K562 (cell line): ENCODE data around the gene SAP30BP. TPM values are rescaled to one million over a fixed set of nuclear protein-coding genes. Genes with fewer than 3 reads are reported as not detected.

Experiments
- ATAC-seq: fragments of 200-7000 bp; cut with Tn5 transposase; 3 replicates; pipeline ENCODE4 v1.9.1; 2020; ENCODE audit warnings: moderate library complexity
- BruUV-seq: library from RNA; stranded (reverse); fragments of 400-500 nt; replicated peaks from 2 replicates; lab custom pipeline; 2021; lab: Mats Ljungman, UMichigan
- CTCF ChIA-PET: fragments of 300-600 bp; formaldehyde crosslinking; extraction: SDS; loops from one replicate; lab custom pipeline; 2021; ENCODE audit warnings: low intra/inter-chr PET ratio; lab: Yijun Ruan, JAX
- POLR2A ChIA-PET: fragments of 300-600, 350-650 bp; sonication (Branson Sonifier 250); formaldehyde crosslinking; extraction: SDS; loops from one replicate; lab custom pipeline; 2021; ENCODE audit warnings: antibody characterized with exemption, inconsistent platforms; lab: Yijun Ruan, JAX
- DNase-seq, 4 experiments: peaks; one replicate each; pipeline versions ENCODE4 v3.0.0 to v3.0.0-alpha.2; 2011 to 2018; ENCODE audit warnings: low spot score in 3 of 4, mixed read lengths in 3 of 4; ENCODE audit errors: extremely low read depth in 1 of 4
- FAIRE-seq: peaks from 2 replicates; lab custom pipeline; 2011; peaks lifted over from hg19 to GRCh38; lab: Jason Lieb, UNC
- H2AFZ ChIP-seq: 2 replicates; pipeline ENCODE4 v1.6.0; 2011; ENCODE audit warnings: low read depth, low read length, control low read depth, inconsistent platforms
- H3K27ac ChIP-seq: fragments of 200-600 bp; 3 replicates; pipeline ENCODE4 v1.8.0; 2011; ENCODE audit warnings: low read depth, mild to moderate bottlenecking, control low read depth, inconsistent platforms, low read length, moderate library complexity, mixed read lengths; ENCODE audit errors: extremely low read depth
- H3K27me3 ChIP-seq, 2 experiments: fragments of 300-600 bp in 1 of 2; 2 replicates in 1 of 2; 3 replicates in 1 of 2; pipeline versions ENCODE4 v1.6.0 to v1.8.0; 2011; ENCODE audit warnings: inconsistent platforms in 2 of 2, low read length in 2 of 2, mild to moderate bottlenecking in 1 of 2, mixed read lengths in 1 of 2, moderate library complexity in 1 of 2; ENCODE audit not compliant: control insufficient read depth in 2 of 2, insufficient read depth in 2 of 2
- H3K36me3 ChIP-seq: fragments of 300-600 bp; 3 replicates; pipeline ENCODE4 v1.8.0; 2011; ENCODE audit warnings: mild to moderate bottlenecking, low read length, inconsistent platforms; ENCODE audit not compliant: control insufficient read depth, insufficient read depth
- H3K4me1 ChIP-seq, 2 experiments: fragments of 200-600 bp in 1 of 2; replicated peaks in 1 of 2; 2 replicates in 1 of 2; 3 replicates in 1 of 2; pipeline versions ENCODE4 v1.5.1 to v1.8.0; 2011; ENCODE audit warnings: inconsistent platforms in 2 of 2, low read length in 2 of 2, mild to moderate bottlenecking in 1 of 2, mixed read lengths in 1 of 2, moderate library complexity in 1 of 2; ENCODE audit not compliant: control insufficient read depth in 2 of 2, insufficient read depth in 2 of 2
- H3K4me2 ChIP-seq: 2 replicates; pipeline ENCODE4 v1.6.1; 2011; ENCODE audit warnings: low read length, control low read depth, inconsistent platforms, mixed read lengths; ENCODE audit not compliant: insufficient read depth
- H3K4me3 ChIP-seq: fragments of 200-600 bp; sonication (generic), shearing (Covaris generic); 2 replicates; pipeline ENCODE4 v1.5.1; 2016; ENCODE audit warnings: control low read depth, inconsistent platforms
- H3K79me2 ChIP-seq: fragments of 200-600 bp; 3 replicates; pipeline ENCODE4 v1.8.0; 2011; ENCODE audit warnings: low read length, inconsistent platforms; ENCODE audit not compliant: control insufficient read depth, insufficient read depth
- H3K9ac ChIP-seq, 2 experiments: 2 replicates each; pipeline versions ENCODE4 v1.6.0 to v1.6.1; 2011; ENCODE audit warnings: low read depth in 2 of 2, low read length in 2 of 2, control low read depth in 1 of 2, inconsistent platforms in 1 of 2, mild to moderate bottlenecking in 1 of 2, mixed read lengths in 1 of 2; ENCODE audit not compliant: insufficient read depth in 1 of 2
- H3K9me1 ChIP-seq: one replicate; pipeline ENCODE4 v1.6.0; 2011; ENCODE audit warnings: inconsistent platforms, mild to moderate bottlenecking, low read length, moderate library complexity; ENCODE audit not compliant: control insufficient read depth, insufficient read depth
- H3K9me3 ChIP-seq: replicated peaks from 2 replicates; pipeline ENCODE4 v1.5.1; 2011; ENCODE audit warnings: low read depth, low read length, inconsistent platforms; ENCODE audit not compliant: control insufficient read depth, insufficient read depth
- H4K20me1 ChIP-seq: replicated peaks from 2 replicates; pipeline ENCODE4 v1.6.1; 2011; ENCODE audit warnings: low read length, inconsistent platforms, mixed read lengths; ENCODE audit not compliant: control insufficient read depth, insufficient read depth
- CEBPG ChIP-seq, 3 experiments: fragments of 200-800 bp in 1 of 3; sonication (Bioruptor generic) in 1 of 3; sonication (generic) in 1 of 3; formaldehyde crosslinking in 1 of 3; IDR thresholded peaks in 2 of 3; conservative IDR thresholded peaks in 1 of 3; 2 replicates each; pipeline versions ENCODE4 v1.6.1 to v1.8.0; 2016 to 2022; ENCODE audit warnings: missing compliant biosample characterization in 2 of 3, missing genetic modification characterization in 2 of 3, mild to moderate bottlenecking in 1 of 3, missing genetic modification reagents in 1 of 3
- FUS ChIP-seq: fragments of 200-400 bp; formaldehyde crosslinking; optimal IDR thresholded peaks from 2 replicates; pipeline ENCODE3; 2017; ENCODE audit warnings: low read depth, low read length
- GTF2F1 ChIP-seq: IDR thresholded peaks from 2 replicates; pipeline ENCODE4 v1.6.1; 2011; ENCODE audit warnings: low read depth, low read length, improper control_type of control experiment
- HIVEP1 ChIP-seq: fragments of 250-450 bp; sonication (Bioruptor Pico); IDR thresholded peaks from 2 replicates; pipeline ENCODE4 v1.4.0; 2020; ENCODE audit warnings: mild to moderate bottlenecking
- HSF4 ChIP-seq: fragments of 250-450 bp; sonication (Bioruptor Pico); IDR thresholded peaks from 2 replicates; pipeline ENCODE4 v2.1.2; 2022; ENCODE audit warnings: mild to moderate bottlenecking, moderate library complexity, borderline replicate concordance
- IFI16 ChIP-seq: fragments of 250-450 bp; sonication (Bioruptor Pico); IDR thresholded peaks from 2 replicates; pipeline ENCODE4 v2.1.2; 2022; ENCODE audit warnings: mild to moderate bottlenecking, inconsistent platforms
- LARP7 ChIP-seq: fragments of 450-650 bp; IDR thresholded peaks from 2 replicates; pipeline ENCODE4 v1.6.1; 2016
- MYNN ChIP-seq, 2 experiments: sonication (generic); formaldehyde crosslinking in 1 of 2; IDR thresholded peaks; 2 replicates each; pipeline versions ENCODE4 v1.5.0 to v1.6.1; 2016 to 2020; ENCODE audit warnings: antibody characterized with exemption in 1 of 2, missing genetic modification reagents in 1 of 2
- RFX1 ChIP-seq: fragments of 450-650 bp; IDR thresholded peaks from 2 replicates; pipeline ENCODE4 v1.6.1; 2016; ENCODE audit warnings: mild to moderate bottlenecking, moderate library complexity
- RNF2 ChIP-seq: sonication (generic); IDR thresholded peaks from 2 replicates; pipeline ENCODE4 v1.6.1; 2016
- SLC30A9 ChIP-seq: fragments of 250-450 bp; sonication (Bioruptor Pico); IDR thresholded peaks from 2 replicates; pipeline ENCODE4 v1.8.0; 2022; ENCODE audit warnings: mild to moderate bottlenecking, moderate library complexity
- SMAD3 ChIP-seq: fragments of 450-650 bp; formaldehyde crosslinking; conservative IDR thresholded peaks from 2 replicates; pipeline ENCODE4 v1.4.0; 2020; ENCODE audit warnings: mild to moderate bottlenecking
- STAG1 ChIP-seq: sonication (generic); formaldehyde crosslinking; IDR thresholded peaks from 2 replicates; pipeline ENCODE4 v1.5.0; 2020; ENCODE audit warnings: missing genetic modification reagents, borderline replicate concordance
- TARDBP ChIP-seq: fragments of 450-650 bp; IDR thresholded peaks from 2 replicates; pipeline ENCODE4 v1.6.1; 2016
- ZNF778 ChIP-seq: fragments of 450-650 bp; formaldehyde crosslinking; IDR thresholded peaks from 2 replicates; pipeline ENCODE4 v1.4.0; 2020; ENCODE audit warnings: mild to moderate bottlenecking, moderate library complexity
- WGBS: fragments of 100-300 bp; shearing (Covaris generic); methylation state at CpG from one replicate; pipeline ENCODE4 v1.1.6; 2016; ENCODE audit warnings: low coverage, mixed read lengths; ENCODE audit not compliant: insufficient coverage; ENCODE audit errors: missing lambda C conversion rate; 5-methylcytosine and 5-hydroxymethylcytosine counted together
- in situ Hi-C: fragments of 300-500 bp; cut with MboI; formaldehyde crosslinking; loops from 4 replicates; pipeline ENCODE4 v1.15.0; 2018; ENCODE audit warnings: inconsistent platforms, mixed read lengths
- intact Hi-C: fragments of 100-400 bp; cut with micrococcal nuclease; formaldehyde crosslinking; loops from 2 replicates; pipeline ENCODE4 v1.14.2; 2022
- polyA plus RNA-seq, 8 experiments: library from polyadenylated mRNA; depleted of rRNA in 4 of 8; stranded (reverse) in 5 of 8; unstranded in 3 of 8; fragments of >200 nt; fragmentation: Nextera tagmentation in 2 of 8; fragmentation: Illumina TruSeq in 1 of 8; extraction: Ambion mirVana in 2 of 8; extraction: Trizol in 1 of 8; gene quantifications; 2 replicates each; pipeline versions ENCODE4 v1.2.1 to v1.2.3, GENCODE V29; 2011 to 2014; ENCODE audit warnings: inconsistent platforms in 1 of 8, missing spikeins in 1 of 8
- total RNA-seq, 7 experiments: library from RNA; depleted of rRNA in 6 of 7; stranded (reverse); fragments of >200 nt in 6 of 7; fragmentation: Illumina TruSeq in 2 of 7; extraction: Trizol in 2 of 7; gene quantifications; 2 replicates each; pipeline versions ENCODE4 v1.2.1 to v1.2.3, GENCODE V29; 2011 to 2021; ENCODE audit warnings: low replicate concordance in 1 of 7

The SAP30BP gene
- total and polyA plus RNA-seq, 9 of the 15 experiments (the other 6 are each of a cell fraction or from before 2014, with no cell fraction given): 45.3 to 154 (median 71.7) TPM

DNA sequence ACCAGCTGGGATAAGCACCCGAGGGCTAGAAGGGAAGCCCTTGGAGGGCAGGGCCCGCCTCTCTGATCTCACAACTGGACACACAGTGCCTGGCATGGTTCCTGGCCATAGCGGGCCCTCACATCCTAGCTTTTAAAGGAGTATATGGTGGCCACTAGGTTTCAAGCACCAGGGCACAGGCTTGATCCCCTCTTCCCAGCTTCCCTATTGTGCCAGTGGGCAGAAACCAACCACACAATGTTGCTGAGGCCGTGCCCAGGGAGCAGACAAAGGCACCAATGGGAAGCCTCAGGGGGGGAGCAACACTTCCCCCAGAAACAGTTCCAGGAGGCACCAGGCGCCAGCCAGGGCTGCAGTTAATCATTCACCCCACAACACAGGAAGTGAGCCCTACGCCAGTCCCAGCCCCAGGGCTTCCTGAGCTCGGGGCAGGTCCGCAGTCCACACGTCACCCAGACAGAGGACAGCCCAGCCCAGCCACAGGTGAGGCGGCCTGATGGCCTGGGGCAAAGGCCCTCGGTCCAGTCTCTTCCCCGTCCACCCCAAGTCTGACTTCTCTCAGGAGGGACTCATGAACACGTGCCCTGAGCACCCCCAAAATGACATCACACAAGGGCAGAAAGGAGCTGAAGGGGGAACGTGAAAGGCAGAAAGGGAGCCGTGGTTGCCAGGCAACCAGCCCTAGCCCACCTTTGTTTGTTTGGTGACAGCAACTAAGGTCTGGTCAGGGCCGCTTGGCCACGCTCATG lies 21.1 kb upstream of the SAP30BP start:
- Histone ChIP-seq H3K4me2 (no peak overlapping the region), H3K9ac (0 out of 4 replicates have a peak overlapping the region, but pooled peaks of 1 of the 2 experiments have one; percentile 13), H3K27ac (no peak overlapping the region), H3K79me2 (no peaks in the 10 kb centered on the region), H3K9me1 (peaks cover 3% of the 10 kb centered on the region), H3K4me1 (peaks cover 15 to 21% of the 10 kb centered on the region in 2 experiments; a peak in 4 of 5 replicates), H3K27me3 (no peaks in the 10 kb centered on the region), H3K4me3 (no peak overlapping the region), H3K9me3 (no peaks in the 10 kb centered on the region), H4K20me1 (0 out of 2 replicates have a peak, but pooled peaks cover 6% of the 10 kb centered on the region), H2AFZ (no peak overlapping the region), H3K36me3 (peaks cover 26% of the 10 kb centered on the region)
- in situ Hi-C loops (no loop called here), intact Hi-C loops (no loop called here)
- BruUV-seq: no TSS peak
- TF ChIP-seq RFX1 (peak; percentile 52), STAG1 (CRISPR knock-in tag) (no peak)
- 86% methylated on average over 17 of the region's 17 CpGs for WGBS
- FAIRE-seq (no peak), ATAC-seq (no peak), DNase-seq (no peak)
- ChIA-PET CTCF (no interaction called here), POLR2A (interaction anchor here (0.5 to 2.1 kb wide), 8 partner anchors 9 to 127 kb away, joined by 3 to 15 read pairs (median 4); partner anchors contain the start of genes RECQL5 and SAP30BP)

DNA sequence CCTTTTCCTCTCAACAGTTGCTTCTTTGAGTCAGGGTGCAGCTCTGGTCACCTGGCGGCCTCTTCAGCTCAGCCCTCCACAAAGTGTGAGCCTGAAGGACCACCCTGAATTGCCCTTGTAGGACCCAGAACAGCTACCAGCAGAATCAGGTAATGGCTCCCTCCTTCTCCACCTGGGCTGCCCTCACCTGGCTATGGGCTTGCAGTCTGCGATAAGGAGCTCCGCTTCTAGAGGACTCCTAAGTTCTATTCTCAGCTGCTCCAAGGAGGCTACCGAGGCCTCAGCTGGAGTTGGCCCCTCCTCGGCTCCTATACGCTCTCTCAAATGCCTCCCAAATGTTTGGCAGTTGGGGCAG lies 20.5 kb upstream of the SAP30BP start:
- no peaks in the 10 kb centered on the region for H3K79me2 ChIP-seq
- no peak for ATAC-seq
- CTCF ChIA-PET: no interaction called here
- 0 out of 4 replicates have a peak overlapping the region, but pooled peaks of 1 of the 2 experiments have one; percentile 8 for H3K9ac ChIP-seq
- H3K4me3 ChIP-seq: no peak overlapping the region
- no peak for FAIRE-seq
- in situ Hi-C loops: no loop called here
- peaks cover 15 to 21% of the 10 kb centered on the region in 2 experiments; a peak in 4 of 5 replicates for H3K4me1 ChIP-seq
- no peak overlapping the region for H3K27ac ChIP-seq
- no TSS peak for BruUV-seq
- no peaks in the 10 kb centered on the region for H3K9me3 ChIP-seq
- intact Hi-C loops: no loop called here
- H3K4me2 ChIP-seq: no peak overlapping the region
- peaks cover 3% of the 10 kb centered on the region for H3K9me1 ChIP-seq
- no peaks in the 10 kb centered on the region for H3K27me3 ChIP-seq
- WGBS: 90% methylated on average over 6 of the region's 6 CpGs
- 0 out of 2 replicates have a peak, but pooled peaks cover 6% of the 10 kb centered on the region for H4K20me1 ChIP-seq
- peaks cover 28% of the 10 kb centered on the region for H3K36me3 ChIP-seq
- H2AFZ ChIP-seq: no peak overlapping the region
- DNase-seq: no peak
- POLR2A ChIA-PET: interaction anchor here (0.7 to 2.1 kb wide), 3 partner anchors 8 to 133 kb away, joined by 3 to 15 read pairs (median 5); no protein-coding TSS in a partner anchor
- no peak for TF ChIP-seq GTF2F1
- no peak for TF ChIP-seq HIVEP1
- no peak for TF ChIP-seq ZNF778 (CRISPR knock-in tag)
- TF ChIP-seq RNF2: no peak
- TF ChIP-seq CEBPG (CRISPR knock-in tag; IDR thresholded peaks at IDR 0.05): no peak
- TF ChIP-seq CEBPG (tag; conservative IDR thresholded peaks at IDR 0.05 in 1 of 2, IDR thresholded peaks at IDR 0.05 in 1 of 2): no peak
- TF ChIP-seq TARDBP: no peak
- TF ChIP-seq MYNN (IDR thresholded peaks at IDR 0.05): no peak
- TF ChIP-seq MYNN (CRISPR knock-in tag; IDR thresholded peaks at IDR 0.05): no peak
- TF ChIP-seq LARP7: no peak
- no peak for TF ChIP-seq FUS
- no peak for TF ChIP-seq HSF4
- no peak for TF ChIP-seq SLC30A9
- no peak for TF ChIP-seq IFI16 (CRISPR knock-in tag)
- no peak for TF ChIP-seq SMAD3
